OCI-LY7 (cell line): Measurements from ENCODE around the gene PRR33. TPM values are rescaled to one million over a fixed set of nuclear protein-coding genes. Genes with fewer than 3 reads are reported as not detected.

Experiments used
- BruUV-seq: library from RNA; stranded (reverse); fragments of 400-500 nt; replicated peaks from 2 replicates; lab custom pipeline; 2021; lab: Mats Ljungman, UMichigan
- CTCF ChIA-PET: fragments of 300-600 bp; sonication (Branson Sonifier 250); formaldehyde crosslinking; loops from one replicate; lab custom pipeline; 2022; ENCODE audit warnings: antibody characterized with exemption; ENCODE audit not compliant: unreplicated experiment; lab: Charles Lee
- POLR2A ChIA-PET: fragments of 300-600 bp; sonication (Branson Sonifier 250); formaldehyde crosslinking; loops from one replicate; lab custom pipeline; 2022; ENCODE audit warnings: antibody characterized with exemption; lab: Charles Lee
- DNase-seq: peaks from one replicate; pipeline ENCODE4 v3.0.0-alpha.2; 2015; ENCODE audit warnings: low spot score
- H2AFZ ChIP-seq: fragments of 200-600 bp; sonication (generic), shearing (Covaris generic); 2 replicates; pipeline ENCODE4 v1.6.1; 2014; ENCODE audit warnings: mild to moderate bottlenecking, antibody characterized with exemption, low read length, moderate library complexity
- H3K27ac ChIP-seq: fragments of 200-600 bp; sonication (generic); 2 replicates; pipeline ENCODE4 v1.5.1; 2014; ENCODE audit warnings: mixed run types, low read depth, mild to moderate bottlenecking, moderate library complexity, low read length, inconsistent platforms; ENCODE audit not compliant: poor library complexity, severe bottlenecking
- H3K36me3 ChIP-seq: fragments of 200-600 bp; sonication (generic); 2 replicates; pipeline ENCODE4 v1.6.1; 2014; ENCODE audit warnings: mild to moderate bottlenecking, antibody characterized with exemption, low read length, moderate library complexity, mixed read lengths; ENCODE audit not compliant: insufficient read depth
- H3K4me1 ChIP-seq: fragments of 200-600 bp; sonication (generic); 2 replicates; pipeline ENCODE4 v1.5.1; 2014; ENCODE audit warnings: mild to moderate bottlenecking, low read length; ENCODE audit not compliant: insufficient read depth, poor library complexity, severe bottlenecking
- H3K4me2 ChIP-seq: fragments of 200-600 bp; sonication (generic); 2 replicates; pipeline ENCODE4 v1.6.1; 2014; ENCODE audit warnings: mild to moderate bottlenecking, low read length
- H3K4me3 ChIP-seq: fragments of 200-600 bp; sonication (generic); 2 replicates; pipeline ENCODE4 v1.5.1; 2014; ENCODE audit warnings: mild to moderate bottlenecking, low read depth, low read length; ENCODE audit not compliant: poor library complexity, severe bottlenecking
- H3K79me2 ChIP-seq: fragments of 200-600 bp; sonication (generic); 2 replicates; pipeline ENCODE4 v1.6.1; 2016; ENCODE audit warnings: low read depth, mild to moderate bottlenecking, low read length, moderate library complexity, mixed read lengths; ENCODE audit not compliant: insufficient read depth
- H3K9me2 ChIP-seq: fragments of 200-600 bp; sonication (generic); 2 replicates; pipeline ENCODE4 v1.6.1; 2016; ENCODE audit warnings: mild to moderate bottlenecking, low read length, mixed read lengths; ENCODE audit not compliant: insufficient read depth
- H3K9me3 ChIP-seq: fragments of 200-600 bp; sonication (generic); 2 replicates; pipeline ENCODE4 v1.6.1; 2014; ENCODE audit warnings: mild to moderate bottlenecking, mixed run types, low read length, mixed read lengths
- H4K20me1 ChIP-seq: fragments of 200-600 bp; sonication (generic); 2 replicates; pipeline ENCODE4 v1.6.1; 2014; ENCODE audit warnings: mild to moderate bottlenecking, antibody characterized with exemption, low read length, moderate library complexity, mixed read lengths; ENCODE audit not compliant: insufficient read depth
- EZH2phosphoT487 ChIP-seq: fragments of 200-600 bp; sonication (generic); IDR thresholded peaks from 2 replicates; pipeline ENCODE4 v1.6.1; 2018; ENCODE audit warnings: low read depth, borderline replicate concordance, mild to moderate bottlenecking, mixed run types, antibody characterized with exemption, low read length, moderate library complexity, mixed read lengths
- intact Hi-C: fragments of 100-400 bp; cut with micrococcal nuclease; formaldehyde crosslinking; loops from one replicate; pipeline ENCODE4 v1.10.0; 2022; ENCODE audit not compliant: unreplicated experiment
- total RNA-seq, 2 experiments: library from RNA; depleted of rRNA in 1 of 2; stranded (reverse); fragments of >200 nt in 1 of 2; shearing (Covaris generic) in 1 of 2; gene quantifications; 2 replicates each; pipeline ENCODE4 v1.2.3, GENCODE V29; 2014 to 2022
- TF ChIP-seq, protein P1 (sequence below): fragments of 200-600 bp; sonication (generic); conservative IDR thresholded peaks from 2 replicates; pipeline ENCODE4 v1.5.1; 2014; ENCODE audit warnings: mild to moderate bottlenecking, antibody characterized with exemption, low read length, moderate library complexity, mixed read lengths

Gene PRR33
- total RNA-seq, 2 experiments from 2014 or later, result not detected

- POLR2A ChIA-PET, result no interaction called here
- no peaks in the 10 kb centered on the region for H3K79me2 ChIP-seq
- CTCF ChIA-PET, result interaction anchor here (0.8 kb wide), 1 partner anchor 69 kb away, joined by 3 read pairs; no protein-coding TSS in a partner anchor
- H2AFZ ChIP-seq, result no peak overlapping the region
- no peak overlapping the region for H3K4me2 ChIP-seq
- intact Hi-C loops, result loop anchor here (10.0 kb wide), 1 partner anchor 232 kb away; the partner anchor contains the start of gene KRTAP5-6
- no peak overlapping the region for H3K4me3 ChIP-seq
- no peaks in the 10 kb centered on the region for H3K36me3 ChIP-seq
- H4K20me1 ChIP-seq, result no peaks in the 10 kb centered on the region
- BruUV-seq, result no TSS peak
- TF ChIP-seq EZH2phosphoT487, result no peak
- TF ChIP-seq, protein P1, sequence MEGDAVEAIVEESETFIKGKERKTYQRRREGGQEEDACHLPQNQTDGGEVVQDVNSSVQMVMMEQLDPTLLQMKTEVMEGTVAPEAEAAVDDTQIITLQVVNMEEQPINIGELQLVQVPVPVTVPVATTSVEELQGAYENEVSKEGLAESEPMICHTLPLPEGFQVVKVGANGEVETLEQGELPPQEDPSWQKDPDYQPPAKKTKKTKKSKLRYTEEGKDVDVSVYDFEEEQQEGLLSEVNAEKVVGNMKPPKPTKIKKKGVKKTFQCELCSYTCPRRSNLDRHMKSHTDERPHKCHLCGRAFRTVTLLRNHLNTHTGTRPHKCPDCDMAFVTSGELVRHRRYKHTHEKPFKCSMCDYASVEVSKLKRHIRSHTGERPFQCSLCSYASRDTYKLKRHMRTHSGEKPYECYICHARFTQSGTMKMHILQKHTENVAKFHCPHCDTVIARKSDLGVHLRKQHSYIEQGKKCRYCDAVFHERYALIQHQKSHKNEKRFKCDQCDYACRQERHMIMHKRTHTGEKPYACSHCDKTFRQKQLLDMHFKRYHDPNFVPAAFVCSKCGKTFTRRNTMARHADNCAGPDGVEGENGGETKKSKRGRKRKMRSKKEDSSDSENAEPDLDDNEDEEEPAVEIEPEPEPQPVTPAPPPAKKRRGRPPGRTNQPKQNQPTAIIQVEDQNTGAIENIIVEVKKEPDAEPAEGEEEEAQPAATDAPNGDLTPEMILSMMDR, result no peak
- H3K9me2 ChIP-seq, result no peaks in the 10 kb centered on the region
- H3K4me1 ChIP-seq, result no peaks in the 10 kb centered on the region
- no peaks in the 10 kb centered on the region for H3K9me3 ChIP-seq
- no peak overlapping the region for H3K27ac ChIP-seq
- DNase-seq, result no peak
Observed at GRCh38 chr11:1927026-1927847, 35.5 kb upstream of the PRR33 start.

- Histone ChIP-seq H3K27ac (no peak overlapping the region), H2AFZ (no peak overlapping the region), H3K9me2 (no peaks in the 10 kb centered on the region), H3K9me3 (no peaks in the 10 kb centered on the region), H4K20me1 (no peaks in the 10 kb centered on the region), H3K36me3 (no peaks in the 10 kb centered on the region), H3K4me2 (no peak overlapping the region), H3K4me1 (no peaks in the 10 kb centered on the region), H3K4me3 (no peak overlapping the region), H3K79me2 (no peaks in the 10 kb centered on the region)
- intact Hi-C loops, result loop anchor here (10.0 kb wide), 1 partner anchor 232 kb away; the partner anchor contains the start of gene KRTAP5-6
- POLR2A ChIA-PET, result no interaction called here
- BruUV-seq, result no TSS peak
- no peak for DNase-seq
- TF ChIP-seq, protein P1, result no peak
- no peak for TF ChIP-seq EZH2phosphoT487
- CTCF ChIA-PET, result interaction anchor here (0.8 kb wide), 1 partner anchor 70 kb away, joined by 3 read pairs; no protein-coding TSS in a partner anchor
Observed at GRCh38 chr11:1926156-1927025, 34.7 kb upstream of the PRR33 start.
